Stimulated activated CD4-positive, alpha-beta T cell treated with anti-CD3 and anti-CD28 coated beads, Interleukin-15, amount 100 ng/mL, for 48 hours (primary cell): ENCODE results near the gene FAM111A.
A peak's percentile ranks its signal among the peaks of the same experiment; 100 is the strongest.

Experiments used
- DNase-seq, 2 donors: peaks; one replicate each; pipeline ENCODE4 v3.0.0-alpha.2; 2020; ENCODE audit warnings: low read depth in 2 of 2

Gene FAM111A

DNA sequence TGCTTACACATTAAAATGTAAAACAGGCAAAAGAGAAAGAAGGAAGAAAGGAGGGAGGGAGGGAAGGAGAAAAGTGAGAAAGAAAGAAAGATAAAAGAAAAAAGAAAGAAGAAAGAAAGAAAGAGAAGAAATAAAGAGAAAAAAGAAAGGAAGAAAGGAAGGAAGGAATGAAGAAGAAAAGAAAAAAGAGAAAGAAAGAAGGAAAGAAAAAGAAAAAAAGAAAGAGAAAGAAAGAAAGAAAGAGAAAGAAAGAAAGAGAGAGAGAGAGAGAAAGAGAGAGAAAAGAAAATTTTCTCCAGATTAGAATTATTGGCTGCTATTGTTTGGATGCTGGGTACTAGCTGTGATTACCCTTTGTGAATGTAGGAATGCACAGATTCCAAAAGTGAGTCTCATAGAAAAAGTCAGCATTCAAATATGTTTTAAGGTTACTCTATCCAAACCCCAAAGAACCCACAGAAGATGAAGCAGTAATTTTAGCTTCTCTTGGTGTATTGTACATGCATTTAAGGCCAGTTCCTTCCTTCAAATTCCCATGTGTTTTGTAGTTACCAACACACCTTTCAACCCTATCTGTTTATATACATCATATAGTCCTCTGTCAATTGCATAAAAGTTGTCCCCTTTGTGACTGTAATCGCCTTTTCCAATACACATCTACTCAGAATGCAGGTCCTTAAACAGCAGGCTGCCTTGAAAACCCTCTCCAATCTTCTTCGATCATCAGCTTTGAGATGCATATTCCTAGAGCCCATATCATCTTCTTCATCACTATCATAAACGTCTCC, 789 bp upstream of the FAM111A start:
- no peak for DNase-seq

DNA sequence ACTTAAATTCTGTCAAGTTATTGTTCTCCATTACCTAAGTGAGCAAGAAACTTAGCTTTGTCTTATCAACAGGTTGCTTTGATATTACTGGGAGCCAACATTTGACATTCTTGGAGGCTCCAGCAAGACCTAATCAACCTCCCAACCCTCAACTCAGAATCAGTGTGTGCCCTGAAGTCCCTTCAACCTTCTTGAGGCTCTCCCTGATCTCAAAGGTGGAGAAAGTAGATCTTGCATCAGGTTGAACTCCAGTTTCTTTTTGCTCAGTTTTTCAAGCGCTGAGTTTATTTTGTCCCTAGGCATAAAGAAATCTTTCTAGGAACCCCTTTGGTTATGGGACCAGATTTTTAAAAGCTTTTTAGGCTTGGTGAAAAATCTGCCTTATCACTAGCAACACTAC, 1.4 kb downstream of the FAM111A start:
- DNase-seq = no peak

DNA sequence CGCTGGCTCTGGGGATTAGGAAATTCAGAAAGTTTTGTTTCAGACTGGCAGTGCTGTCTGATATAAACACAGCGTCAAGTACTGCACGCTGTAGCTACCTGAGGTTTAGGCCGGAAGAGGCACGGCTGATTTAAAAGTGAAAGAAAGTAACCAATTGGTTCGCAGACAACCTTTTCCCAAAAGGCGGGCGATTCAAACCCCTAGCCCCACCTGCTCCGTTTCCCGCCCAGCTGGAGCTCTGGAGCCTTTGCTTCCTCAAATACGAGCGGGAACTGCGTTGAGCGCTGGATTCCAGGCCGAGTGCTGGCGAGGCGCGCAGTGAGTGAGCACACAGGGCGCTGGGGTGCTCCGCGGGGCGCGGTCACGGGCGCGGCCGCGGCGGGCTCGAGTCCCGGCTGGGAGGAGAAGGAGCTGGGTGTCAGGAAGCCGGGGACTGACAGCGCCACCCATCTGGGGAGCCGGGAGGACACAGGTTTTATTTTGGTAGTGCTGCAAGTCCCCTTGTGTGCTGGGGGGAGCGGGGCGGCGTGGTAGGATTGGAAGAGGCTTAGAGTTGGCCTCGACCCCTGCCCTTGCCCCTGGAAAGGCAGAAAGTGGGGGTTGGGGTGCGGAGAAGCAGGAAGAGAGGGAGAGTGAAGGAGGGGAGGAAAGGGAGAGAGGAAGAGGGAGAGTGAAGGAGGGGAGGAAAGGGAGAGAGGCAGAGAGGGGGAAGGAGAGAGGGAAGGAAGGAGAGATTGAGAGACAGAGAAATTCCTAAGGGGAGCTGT, 2.1 kb downstream of the FAM111A start:
- peak; percentile 62 to 71 for DNase-seq

DNA sequence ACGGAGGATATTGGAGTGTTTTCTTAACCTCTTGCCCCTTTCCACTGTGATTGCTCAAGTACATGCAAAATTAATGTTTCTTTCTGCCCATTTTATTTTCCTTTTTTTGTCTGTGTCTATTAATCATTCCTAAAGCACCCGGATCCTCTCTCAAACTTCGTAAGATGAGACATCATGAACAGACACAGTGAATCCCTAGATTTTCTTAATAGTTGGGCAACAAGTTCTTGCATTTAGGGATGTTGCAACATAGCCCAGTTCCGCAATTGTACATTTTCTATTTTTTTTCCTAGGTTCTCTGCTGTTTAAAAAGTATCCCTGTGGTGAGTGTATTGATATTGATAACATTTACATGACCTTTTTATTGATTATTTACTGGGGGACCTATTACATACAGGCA, 2.9 kb downstream of the FAM111A start:
- no peak for DNase-seq

DNA sequence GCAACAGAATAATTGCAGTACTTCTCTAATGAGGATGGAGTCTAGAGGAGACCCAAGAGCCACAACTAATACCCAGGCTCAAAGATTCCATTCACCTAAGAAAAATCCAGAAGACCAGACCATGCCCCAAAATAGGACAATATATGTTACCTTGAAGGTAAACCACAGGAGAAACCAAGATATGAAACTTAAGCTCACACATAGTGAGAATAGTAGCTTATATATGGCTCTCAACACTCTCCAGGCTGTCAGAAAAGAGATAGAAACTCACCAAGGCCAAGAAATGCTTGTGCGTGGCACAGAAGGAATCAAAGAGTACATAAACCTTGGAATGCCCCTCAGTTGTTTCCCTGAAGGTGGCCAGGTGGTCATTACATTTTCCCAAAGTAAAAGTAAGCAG, 9.1 kb downstream of the FAM111A start:
- DNase-seq = no peak

DNA sequence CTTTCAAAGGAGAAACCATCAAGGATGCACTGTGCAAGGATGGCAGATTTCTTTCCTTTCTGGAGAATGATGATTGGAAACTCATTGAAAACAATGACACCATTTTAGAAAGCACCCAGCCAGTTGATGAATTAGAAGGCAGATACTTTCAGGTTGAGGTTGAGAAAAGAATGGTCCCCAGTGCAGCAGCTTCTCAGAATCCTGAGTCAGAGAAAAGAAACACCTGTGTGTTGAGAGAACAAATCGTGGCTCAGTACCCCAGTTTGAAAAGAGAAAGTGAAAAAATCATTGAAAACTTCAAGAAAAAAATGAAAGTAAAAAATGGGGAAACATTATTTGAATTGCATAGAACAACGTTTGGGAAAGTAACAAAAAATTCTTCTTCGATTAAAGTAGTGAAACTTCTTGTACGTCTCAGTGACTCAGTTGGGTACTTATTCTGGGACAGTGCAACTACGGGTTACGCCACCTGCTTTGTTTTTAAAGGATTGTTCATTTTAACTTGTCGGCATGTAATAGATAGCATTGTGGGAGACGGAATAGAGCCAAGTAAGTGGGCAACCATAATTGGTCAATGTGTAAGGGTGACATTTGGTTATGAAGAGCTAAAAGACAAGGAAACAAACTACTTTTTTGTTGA, 9.8 kb downstream of the FAM111A start:
- DNase-seq = no peak

DNA sequence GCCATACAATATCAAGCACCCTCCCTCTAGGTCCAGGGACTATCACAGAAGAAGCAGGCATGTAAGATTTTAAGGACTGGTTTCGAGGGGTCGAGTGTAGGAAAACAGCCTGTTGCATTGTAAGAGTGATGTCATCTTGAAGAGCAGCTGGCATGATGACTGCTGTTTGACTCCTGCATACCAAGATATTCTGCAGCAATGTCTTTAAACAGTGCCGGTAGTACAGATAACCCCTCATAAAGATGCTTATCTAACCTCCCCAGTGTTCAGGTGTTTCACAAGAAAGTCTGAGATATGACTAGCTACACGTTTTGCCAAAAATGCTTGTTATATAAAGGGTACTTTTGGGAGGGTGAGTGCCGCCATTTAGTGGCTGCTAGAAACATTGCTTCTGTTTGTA, 12.0 kb downstream of the FAM111A start:
- no peak for DNase-seq

DNA sequence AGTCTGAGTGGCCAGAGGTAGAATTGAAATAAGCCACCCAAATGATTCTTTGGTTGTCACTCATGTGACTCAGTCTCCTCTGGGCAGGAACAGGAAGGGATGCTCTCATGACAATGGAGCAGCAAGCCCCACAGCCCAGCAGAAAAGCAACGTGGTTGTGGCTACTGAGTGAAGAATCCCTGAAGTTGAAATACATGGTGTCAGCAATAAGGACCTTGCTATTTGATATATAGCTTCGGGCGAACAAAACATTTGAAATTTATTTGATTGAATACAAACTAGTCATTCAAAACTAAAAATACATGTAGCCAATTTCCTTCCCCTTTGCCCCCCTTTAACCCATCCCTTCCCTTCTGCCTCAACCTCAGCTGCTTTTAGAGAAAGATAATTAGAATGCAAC, 14.8 kb downstream of the FAM111A start:
- no peak for DNase-seq

DNA sequence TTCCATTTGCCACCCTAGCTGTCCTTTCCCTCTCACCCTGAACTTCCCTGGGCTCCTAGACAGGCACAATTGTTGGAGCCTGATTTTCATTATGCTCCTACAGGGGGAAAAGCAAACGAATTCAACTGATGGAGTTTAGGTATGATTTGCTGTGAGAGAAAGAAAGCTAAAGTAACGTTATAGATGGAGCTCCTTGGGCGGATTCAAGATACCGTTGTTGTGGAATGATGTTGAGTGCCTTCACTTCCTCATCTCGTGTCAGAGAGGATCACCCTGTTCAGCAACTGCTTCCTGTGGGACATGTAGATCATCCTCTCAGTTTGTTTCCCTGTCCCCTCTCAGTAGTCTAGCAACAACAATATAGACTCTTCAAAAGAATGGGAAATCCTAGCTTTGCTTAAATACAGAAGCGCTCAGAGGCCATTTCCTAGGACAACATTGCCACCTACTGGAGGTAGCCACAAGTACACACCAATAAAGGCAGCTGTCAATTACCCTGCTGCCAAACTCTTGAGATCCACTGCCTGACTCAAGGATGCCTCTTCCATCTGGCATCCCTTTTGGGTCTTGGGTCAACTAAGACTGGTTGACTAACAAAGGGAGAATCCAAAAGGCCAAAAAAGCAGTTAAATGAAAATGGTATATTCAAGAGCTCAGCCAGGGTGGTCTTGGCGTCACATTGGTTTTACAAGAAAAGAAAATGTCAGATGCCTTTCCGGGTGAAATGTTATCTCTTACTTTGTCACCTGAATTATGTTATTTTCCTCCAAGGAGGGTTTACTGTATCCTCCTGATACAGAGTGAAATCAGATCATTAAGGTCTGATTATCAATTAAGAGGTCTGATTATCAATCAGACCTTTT, 15.8 kb downstream of the FAM111A start:
- no peak for DNase-seq

DNA sequence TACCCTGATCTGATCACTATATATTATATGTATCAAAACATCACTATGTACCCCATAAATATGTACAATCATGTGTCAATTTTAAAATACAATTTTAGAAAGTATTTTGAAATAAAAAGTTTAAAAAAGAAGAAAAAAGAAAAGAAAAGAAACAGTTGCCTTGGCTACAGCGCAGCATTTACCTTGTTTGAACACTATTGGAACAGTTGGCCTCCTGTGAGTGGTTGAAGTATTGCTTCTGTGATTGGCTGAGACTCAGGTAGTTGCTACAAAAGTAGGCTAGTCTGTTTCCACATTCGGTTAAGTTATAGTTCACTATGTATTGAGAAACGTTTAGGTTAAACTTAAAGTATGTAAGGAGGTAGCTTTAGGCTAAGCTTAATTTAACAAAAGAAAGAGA, 21.4 kb downstream of the FAM111A start:
- DNase-seq = no peak

DNA sequence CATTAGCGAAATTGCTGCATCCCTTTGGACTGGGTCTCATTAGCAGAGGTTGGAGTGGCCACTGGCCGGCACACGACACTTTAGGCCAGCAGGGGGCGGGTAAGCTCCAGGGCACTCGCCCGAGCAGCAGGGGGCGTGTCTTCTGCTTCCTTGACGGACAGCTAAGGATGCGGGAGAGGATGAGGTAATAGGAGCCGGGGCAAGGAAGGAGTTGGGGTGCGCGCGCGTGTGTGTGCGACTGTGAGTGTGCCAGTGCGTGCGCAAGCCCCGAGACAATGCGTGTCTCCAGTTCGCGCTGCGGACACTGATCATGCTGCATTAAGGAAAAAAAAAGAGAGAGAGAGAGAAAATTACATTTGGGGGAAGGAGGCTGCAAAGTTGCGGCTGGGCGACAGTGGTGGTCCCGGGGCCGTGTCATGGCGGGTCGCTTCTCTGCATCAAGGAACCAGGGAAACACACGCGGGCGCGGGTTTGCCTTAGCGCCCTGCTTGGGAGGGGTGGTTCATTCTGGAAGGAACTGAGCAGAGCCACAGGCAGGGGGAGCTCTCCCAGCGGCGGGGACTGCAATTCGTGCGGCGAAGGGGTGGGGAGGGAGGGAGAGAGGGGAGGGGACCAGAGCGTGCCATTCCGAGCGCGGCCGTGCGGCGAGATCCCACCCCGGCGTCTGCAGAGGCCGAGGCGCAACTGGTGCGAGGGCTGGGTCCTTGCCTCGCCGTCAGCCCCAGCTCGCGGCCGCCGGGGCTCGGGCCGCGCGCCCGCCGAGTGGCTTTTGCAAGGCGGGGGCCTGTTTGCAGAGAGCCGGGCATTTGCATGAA, 29.1 kb downstream of the FAM111A start, which contains the start of gene DTX4:
Gene DTX4 (plus strand): TSS at position 625 of the 815 bp plus-strand sequence. CDS start 464 bp downstream, outside the sequence.
- peak; percentile 84 to 89 for DNase-seq

DNA sequence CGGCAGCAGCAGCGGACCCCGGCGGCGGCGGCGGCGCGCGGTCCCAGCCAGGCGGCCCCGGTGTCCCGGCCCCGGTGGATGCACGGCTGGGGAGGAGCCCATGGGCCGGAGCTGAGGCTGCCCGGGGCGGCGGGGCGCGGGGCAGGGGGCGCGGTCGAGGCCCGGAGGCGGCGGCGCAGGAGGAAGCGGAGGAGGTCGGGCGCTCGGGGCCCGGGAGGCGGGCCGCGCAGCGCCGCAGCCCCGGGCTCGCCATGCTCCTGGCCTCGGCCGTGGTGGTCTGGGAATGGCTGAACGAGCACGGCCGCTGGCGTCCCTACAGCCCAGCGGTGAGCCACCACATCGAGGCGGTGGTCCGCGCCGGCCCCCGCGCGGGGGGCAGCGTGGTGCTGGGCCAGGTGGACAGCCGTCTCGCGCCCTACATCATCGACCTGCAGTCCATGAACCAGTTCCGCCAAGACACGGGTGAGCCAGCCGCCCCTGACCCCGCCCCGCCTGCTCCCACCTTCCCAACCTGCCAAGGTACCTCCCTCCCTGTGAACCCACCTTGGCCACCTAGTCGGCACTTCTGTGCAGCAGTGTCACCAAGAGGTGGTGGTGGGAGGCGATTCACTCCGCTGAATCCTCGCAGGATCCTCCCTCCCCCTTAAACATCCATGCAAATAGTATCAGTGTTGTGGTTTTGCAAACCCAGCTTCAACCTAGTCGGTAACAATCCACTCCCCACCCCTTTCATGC, 29.9 kb downstream of the FAM111A start:
- no peak for DNase-seq

DNA sequence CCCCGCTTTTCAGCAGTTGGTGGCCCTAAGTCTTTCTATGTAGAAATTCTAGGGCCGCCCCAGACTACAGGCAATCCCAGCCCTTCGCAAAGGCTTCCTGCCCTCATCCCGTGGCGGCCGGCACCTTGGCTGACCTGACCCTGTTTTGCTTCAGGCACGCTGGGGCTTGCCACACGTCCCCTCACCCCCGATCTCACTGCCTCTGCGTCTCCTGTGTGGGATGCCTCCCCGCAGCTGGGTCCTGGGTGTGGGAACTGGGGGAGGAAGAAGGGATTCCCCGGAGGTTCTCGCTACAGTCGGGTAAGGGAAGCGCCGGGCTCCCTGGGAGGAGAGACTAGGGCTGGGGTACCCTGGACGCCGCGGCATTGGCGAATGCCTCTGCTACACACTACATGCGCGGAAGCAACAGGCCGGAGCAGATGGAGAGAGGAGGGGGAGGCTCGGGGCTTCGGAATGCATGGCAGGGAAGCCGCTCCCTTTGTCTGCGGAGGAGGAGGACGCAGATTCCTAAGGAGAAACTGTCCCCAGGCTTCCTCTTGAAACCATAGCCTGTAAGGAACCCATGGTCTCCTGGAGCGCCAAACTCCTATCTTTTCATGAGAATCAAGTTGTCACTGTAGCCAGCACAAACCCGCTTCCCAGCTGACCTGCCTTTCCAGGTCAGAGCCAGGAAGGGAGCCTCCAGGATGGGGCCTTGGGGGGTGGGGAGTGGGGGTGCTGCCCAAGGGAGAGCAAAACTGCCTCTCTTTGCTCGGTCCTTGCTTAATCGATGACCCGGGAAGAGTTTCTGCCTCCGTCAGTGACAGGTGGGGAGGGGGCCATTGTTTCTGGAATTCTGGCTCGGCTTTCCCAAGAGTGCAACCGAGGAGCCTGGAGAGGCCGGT, 30.7 kb downstream of the FAM111A start:
- no peak for DNase-seq

DNA sequence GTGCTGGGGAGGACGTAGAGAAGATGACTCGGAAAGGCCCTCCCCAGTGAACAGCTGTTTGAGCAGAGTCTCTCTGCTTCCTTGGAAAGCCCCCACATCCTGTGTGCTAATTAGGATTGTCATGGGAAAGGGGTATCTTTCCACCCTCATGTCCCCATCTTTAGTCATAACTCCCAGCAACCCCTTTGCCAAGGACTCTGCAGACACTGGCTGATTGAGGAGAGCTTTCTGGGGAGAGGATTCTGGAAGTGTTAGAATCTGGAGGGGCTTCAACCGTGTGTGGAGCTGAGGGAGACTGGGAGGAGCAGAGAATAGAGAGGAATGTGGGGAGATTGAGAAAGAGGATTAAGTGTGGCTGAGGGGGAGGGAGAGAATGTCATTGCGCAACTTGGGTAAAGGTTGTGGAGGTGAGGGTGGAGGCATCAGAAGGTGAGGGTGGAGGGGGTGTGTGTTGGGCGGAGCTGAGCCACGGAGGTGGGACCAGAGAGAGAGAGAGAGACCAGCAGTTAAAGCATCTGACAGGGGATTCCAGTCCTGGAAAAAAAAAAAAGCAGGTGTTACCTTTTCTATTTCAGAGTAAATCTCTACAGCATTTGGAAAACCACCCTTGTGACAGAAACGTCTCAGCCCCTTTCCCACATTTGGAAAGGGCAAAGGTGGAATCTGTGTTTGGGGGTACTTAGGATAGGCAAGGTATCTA, 31.5 kb downstream of the FAM111A start:
- DNase-seq = no peak

DNA sequence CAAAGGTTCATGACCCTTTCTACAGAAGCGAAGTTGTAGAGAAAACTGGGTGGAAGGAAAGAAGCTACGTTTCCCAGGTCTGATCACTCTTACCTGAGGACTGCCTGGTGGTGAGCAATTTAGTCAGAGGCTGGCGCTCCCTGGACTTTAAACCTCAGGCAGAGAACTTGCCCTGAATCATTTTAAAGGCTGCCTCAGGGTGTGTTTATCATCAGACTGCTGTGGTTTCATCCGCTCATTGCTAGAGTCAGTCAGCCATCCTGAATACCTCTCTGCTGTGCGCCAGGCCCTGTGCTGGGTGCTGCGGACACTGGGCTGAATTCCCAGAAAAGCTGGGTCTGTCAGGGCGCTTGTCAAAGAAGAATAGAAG, 32.0 kb downstream of the FAM111A start:
- DNase-seq = no peak

DNA sequence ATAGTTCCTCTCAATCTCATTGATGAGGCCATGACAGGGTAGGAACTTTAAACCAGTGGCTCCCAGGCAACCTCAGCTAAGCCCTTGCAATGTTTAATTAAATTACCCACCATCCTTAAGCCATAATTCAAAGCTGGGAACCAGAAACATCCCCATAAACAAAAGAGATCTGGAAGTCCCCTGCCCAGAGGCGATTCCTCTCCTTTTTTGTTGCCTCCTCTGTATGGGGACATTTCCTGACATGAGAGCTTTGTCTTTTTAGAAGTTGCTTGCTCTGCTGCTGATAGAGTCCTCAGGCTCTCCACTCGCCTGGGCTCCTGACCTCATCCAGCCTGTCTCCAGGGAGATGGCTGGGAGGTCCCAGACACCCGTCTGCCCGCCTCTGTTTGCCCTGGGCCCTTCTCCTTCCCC, 32.4 kb downstream of the FAM111A start:
- no peak for DNase-seq

DNA sequence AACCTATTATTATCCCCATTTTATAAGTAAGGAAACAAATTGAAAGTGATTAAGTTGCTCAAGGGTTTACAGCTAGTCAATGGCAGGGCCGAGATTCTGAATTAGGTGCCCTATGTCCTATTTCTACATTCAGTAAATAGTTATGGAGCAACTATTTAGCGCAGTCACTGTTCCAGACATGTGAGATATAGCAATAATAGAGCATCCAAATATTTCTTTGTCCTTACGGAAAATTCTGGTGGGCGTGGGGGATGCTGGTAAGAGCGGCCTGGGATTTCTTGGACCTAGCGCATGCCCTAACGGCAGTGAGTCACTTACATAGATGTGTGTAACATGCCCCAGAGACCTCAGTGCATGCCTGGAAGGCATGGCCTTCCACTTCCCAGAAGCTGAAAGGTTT, 33.7 kb downstream of the FAM111A start:
- no peak for DNase-seq

DNA sequence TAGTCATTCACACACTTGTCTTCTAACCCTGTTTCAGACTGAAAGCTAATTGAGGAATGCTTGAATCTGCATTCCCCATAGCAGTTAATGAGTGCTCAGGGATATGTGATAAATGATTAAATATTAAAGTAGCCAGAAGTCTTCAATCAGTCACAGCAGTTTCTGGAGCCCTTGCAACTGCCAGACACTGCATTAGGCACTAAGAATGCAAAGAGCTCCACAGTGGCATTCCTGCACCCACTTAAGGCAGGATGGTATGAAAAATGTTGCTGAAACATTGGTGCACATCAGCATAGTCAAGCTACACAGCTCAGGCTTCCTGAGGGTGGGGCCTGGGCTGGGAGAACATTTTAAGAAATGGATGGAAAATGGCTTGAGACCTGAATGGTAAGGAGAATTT, 35.7 kb downstream of the FAM111A start:
- DNase-seq = no peak

DNA sequence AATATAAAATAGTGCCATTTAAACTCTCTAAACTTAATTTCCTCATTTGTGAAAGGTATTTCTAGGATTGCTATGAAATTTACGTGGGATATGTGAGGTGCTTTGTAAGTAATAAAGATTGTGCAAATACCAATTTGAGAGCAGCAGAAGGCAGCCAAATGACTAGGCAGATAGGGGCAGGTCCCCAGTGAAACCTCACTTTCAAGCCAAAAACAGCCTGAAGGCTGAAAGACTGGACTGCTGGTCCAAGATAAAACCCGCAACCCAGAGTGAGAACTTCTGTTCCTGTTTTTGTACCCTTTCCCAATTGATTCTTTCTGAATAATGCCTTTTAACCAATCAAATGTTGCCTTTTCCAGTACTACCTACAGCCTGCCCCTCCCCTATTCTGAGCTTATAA, 36.5 kb downstream of the FAM111A start:
- no peak for DNase-seq
